Ovary (tissue), 9 donors: Measurements from ENCODE around the gene TSBP1. TPM values are rescaled to one million over a fixed set of nuclear protein-coding genes. Genes with fewer than 3 reads are reported as not detected.
"Not testable (repeated sequence)": the region's sequence is repeated elsewhere in the genome, so short reads cannot be mapped to it uniquely, and the experiment has no call there.

Experiments used
- DNase-seq, 5 donors: peaks; one replicate each; pipeline ENCODE4 v3.0.0-alpha.2; 2019 to 2020
- H3K27ac ChIP-seq, 2 donors: fragments of 200-600 bp; one replicate each; pipeline versions ENCODE4 v1.5.1 to v1.8.0; 2019 to 2022
- H3K27me3 ChIP-seq: fragments of 200-600 bp; one replicate; pipeline ENCODE4 v1.8.0; 2022
- H3K36me3 ChIP-seq: fragments of 200-600 bp; sonication (generic); one replicate; pipeline ENCODE4 v1.5.1; 2019
- H3K4me1 ChIP-seq: one replicate; pipeline ENCODE4 v1.8.1; 2013; ENCODE audit warnings: mild to moderate bottlenecking, moderate library complexity; ENCODE audit not compliant: insufficient read depth
- H3K4me3 ChIP-seq: fragments of 200-600 bp; sonication (generic); one replicate; pipeline ENCODE4 v1.5.1; 2017
- H3K9me3 ChIP-seq, 2 donors: fragments of 200-600 bp in 1 of 2; sonication (generic) in 1 of 2; one replicate each; pipeline versions ENCODE4 v1.5.1 to v1.8.1; 2013 to 2019; ENCODE audit warnings: mild to moderate bottlenecking in 1 of 2, moderate library complexity in 1 of 2
- EP300 ChIP-seq: sonication (generic); formaldehyde crosslinking; IDR thresholded peaks from one replicate; pipeline ENCODE4 v1.6.1; 2017; ENCODE audit warnings: antibody characterized with exemption
- POLR2A ChIP-seq: fragments of 450-650 bp; IDR thresholded peaks from one replicate; pipeline ENCODE4 v1.6.1; 2017; ENCODE audit warnings: antibody characterized with exemption, mild to moderate bottlenecking, moderate library complexity
- WGBS, 3 donors: extraction: QIAGEN DNeasy Blood & Tissue Kit in 1 of 3; methylation state at CpG; one replicate each; pipeline versions ENCODE4 v1.1.5 to v1.1.7; 2013 to 2017; 5-methylcytosine and 5-hydroxymethylcytosine counted together
- intact Hi-C, 4 donors: fragments of 100-400 bp; cut with DNase I; formaldehyde crosslinking; loops; one replicate each; pipeline versions ENCODE4 v1.11.0 to v1.15.1; 2022 to 2023
- polyA plus RNA-seq, 2 donors: library from polyadenylated mRNA; stranded (reverse); fragments of 200-250 nt in 1 of 2; fragments of 350-450 nt in 1 of 2; fragmentation: Illumina TruSeq in 1 of 2; extraction: RNeasy Lipid Tissue Mini Kit (QIAGEN cat#74804) in 1 of 2; gene quantifications; one replicate each; pipeline ENCODE4 v1.2.3, GENCODE V29; 2013 to 2014
- total RNA-seq, 7 donors: library from RNA; depleted of rRNA in 2 of 7; stranded (reverse); fragments of >200 nt in 2 of 7; fragmentation: NEBNext Ultra II Directional in 3 of 7; extraction: Animal tissue kit (Norgen Biotek cat#: 25700) in 3 of 7; gene quantifications; one replicate each; pipeline versions ENCODE4 v1.1.0 to v1.2.4, GENCODE V29; 2016 to 2023
- TF ChIP-seq, protein P1 (sequence below), 3 donors: fragments of 450-650 bp in 2 of 3; fragments of 200-600 bp in 1 of 3; IDR thresholded peaks; one replicate each; pipeline versions ENCODE4 v1.5.1 to v1.8.0; 2016 to 2022; ENCODE audit warnings: antibody characterized with exemption in 3 of 3, mild to moderate bottlenecking in 1 of 3
- donor health status: DM: no; HTN: no; CAD: no; lungs with moderate emphysema.
- donor health status: DM: no; HTN: no; CAD: no.
- donor health status: Bipolar disorder and iron deficiency.
- donor health status: DM: yes; HTN: yes; CAD: no.
- donor health status: DM: no; HTN: no; CAD: no.
- donor health status: DM: yes; HTN: yes; CAD: no.

Gene TSBP1
- total and polyA plus RNA-seq, 9 donors, result not detected

DNA sequence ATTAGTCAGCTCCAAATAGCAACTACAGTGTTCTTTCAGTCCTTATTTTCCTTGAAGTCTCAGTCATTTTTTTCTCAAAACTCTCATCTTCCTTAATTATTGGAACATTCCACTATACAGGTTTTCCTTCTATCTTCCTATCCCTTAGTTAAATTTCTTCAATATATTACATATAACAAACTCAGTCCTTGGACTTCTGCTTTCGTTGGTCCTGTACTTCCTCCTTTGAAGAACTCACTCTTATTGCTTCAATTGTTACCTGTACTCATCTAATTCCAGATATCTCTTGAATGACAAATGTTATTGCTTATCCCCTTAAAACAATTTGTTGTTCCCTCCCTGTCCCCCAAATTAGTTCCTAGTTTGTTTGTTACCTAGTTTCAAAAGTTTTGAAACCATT, 80.2 kb downstream of the TSBP1 start:
- no peak overlapping the region for H3K4me3 ChIP-seq
- no peaks in the 10 kb centered on the region for H3K9me3 ChIP-seq
- no peaks in the 10 kb centered on the region for H3K4me1 ChIP-seq
- 87 to 90% (median 90%) methylated on average over 1 of the region's 1 CpG for WGBS, 3 donors
- no peaks in the 10 kb centered on the region for H3K27me3 ChIP-seq
- DNase-seq, result no peak
- intact Hi-C loops, result no loop called here
- H3K27ac ChIP-seq, result no peak overlapping the region
- TF ChIP-seq, protein P1, sequence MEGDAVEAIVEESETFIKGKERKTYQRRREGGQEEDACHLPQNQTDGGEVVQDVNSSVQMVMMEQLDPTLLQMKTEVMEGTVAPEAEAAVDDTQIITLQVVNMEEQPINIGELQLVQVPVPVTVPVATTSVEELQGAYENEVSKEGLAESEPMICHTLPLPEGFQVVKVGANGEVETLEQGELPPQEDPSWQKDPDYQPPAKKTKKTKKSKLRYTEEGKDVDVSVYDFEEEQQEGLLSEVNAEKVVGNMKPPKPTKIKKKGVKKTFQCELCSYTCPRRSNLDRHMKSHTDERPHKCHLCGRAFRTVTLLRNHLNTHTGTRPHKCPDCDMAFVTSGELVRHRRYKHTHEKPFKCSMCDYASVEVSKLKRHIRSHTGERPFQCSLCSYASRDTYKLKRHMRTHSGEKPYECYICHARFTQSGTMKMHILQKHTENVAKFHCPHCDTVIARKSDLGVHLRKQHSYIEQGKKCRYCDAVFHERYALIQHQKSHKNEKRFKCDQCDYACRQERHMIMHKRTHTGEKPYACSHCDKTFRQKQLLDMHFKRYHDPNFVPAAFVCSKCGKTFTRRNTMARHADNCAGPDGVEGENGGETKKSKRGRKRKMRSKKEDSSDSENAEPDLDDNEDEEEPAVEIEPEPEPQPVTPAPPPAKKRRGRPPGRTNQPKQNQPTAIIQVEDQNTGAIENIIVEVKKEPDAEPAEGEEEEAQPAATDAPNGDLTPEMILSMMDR (IDR thresholded peaks at IDR 0.05), result no peak
- TF ChIP-seq POLR2A (no peak), EP300 (no peak)
- no peaks in the 10 kb centered on the region for H3K36me3 ChIP-seq

DNA sequence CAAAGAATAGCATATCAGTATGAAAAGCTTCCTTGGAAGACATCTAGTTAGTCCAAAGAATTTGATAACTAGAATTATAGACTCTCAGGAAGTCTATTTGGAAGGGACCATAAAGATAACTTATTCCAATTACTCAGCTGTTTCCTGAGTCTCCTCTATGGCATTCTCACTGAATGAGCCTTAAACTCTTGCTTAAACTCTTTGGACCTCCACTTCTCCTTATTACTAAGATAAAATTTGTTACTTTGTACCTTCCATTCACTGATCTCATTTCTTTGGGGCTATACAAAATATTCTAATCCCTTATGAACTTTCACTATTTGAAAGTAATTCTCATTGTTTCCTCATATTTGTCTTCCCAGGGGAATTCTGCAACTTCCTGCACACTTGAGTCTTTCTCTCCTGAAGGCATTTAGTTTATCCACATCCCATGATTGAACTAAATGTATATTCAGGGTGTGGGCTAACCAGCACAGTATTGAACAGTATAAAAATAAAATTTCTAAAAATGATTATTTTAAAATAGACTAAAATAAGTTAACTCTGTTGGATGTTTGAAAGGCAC, 80.7 kb downstream of the TSBP1 start:
- Histone ChIP-seq H3K27ac (no peak overlapping the region), H3K27me3 (no peaks in the 10 kb centered on the region), H3K4me3 (no peak overlapping the region), H3K36me3 (no peaks in the 10 kb centered on the region), H3K4me1 (no peaks in the 10 kb centered on the region), H3K9me3 (no peaks in the 10 kb centered on the region)
- TF ChIP-seq EP300 (no peak), POLR2A (no peak)
- TF ChIP-seq, protein P1 (IDR thresholded peaks at IDR 0.05), result no peak
- DNase-seq, result no peak
- intact Hi-C loops, result no loop called here

- Histone ChIP-seq H3K9me3 (no peaks in the 10 kb centered on the region), H3K36me3 (no peaks in the 10 kb centered on the region), H3K4me1 (no peaks in the 10 kb centered on the region), H3K4me3 (no peak overlapping the region), H3K27me3 (no peaks in the 10 kb centered on the region), H3K27ac (no peak overlapping the region)
- TF ChIP-seq POLR2A, result no peak
- TF ChIP-seq EP300, result no peak
- TF ChIP-seq, protein P1 (IDR thresholded peaks at IDR 0.05), result no peak
- intact Hi-C loops, result no loop called here
- DNase-seq, result no peak
- 46 to 54% (median 50%) methylated on average over 2 of the region's 2 CpGs for WGBS, 3 donors
Measured at GRCh38 chr6:32288426-32288825, 83.3 kb downstream of the TSBP1 start.

DNA sequence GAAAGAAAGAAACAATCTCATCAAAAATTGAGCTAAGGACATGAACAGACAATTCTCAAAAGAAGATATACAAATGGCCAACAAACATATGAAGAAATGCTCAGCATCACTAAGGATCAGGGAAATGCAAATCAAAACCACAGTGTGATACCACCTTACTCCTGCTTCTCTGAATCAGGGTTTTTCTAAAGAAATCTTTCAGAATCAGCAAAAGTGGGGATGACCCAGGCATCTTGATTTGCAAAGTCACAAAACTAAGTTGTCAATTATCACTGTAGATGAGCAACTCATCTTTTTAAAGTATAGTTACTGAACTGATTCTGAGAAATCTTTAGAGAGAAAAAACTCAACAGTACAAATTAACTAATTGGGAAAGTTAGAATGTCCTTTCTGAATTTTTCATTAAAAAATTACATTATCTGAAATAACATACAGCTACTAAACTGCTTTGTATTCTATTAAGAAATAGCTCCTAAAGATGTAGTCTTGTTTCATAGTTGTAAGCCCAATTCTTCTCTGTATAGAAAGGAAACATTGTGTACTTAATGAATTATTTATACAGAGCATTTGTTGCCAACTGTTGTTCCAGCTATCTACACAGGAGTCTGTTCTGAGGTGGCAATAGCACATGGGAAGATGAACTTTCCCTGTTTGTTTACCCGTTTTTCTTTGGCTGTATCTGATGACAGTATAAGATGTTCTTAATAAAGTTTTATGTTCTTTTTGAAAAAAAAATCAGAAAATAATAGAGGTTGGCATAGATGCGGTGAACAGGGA, 97.7 kb downstream of the TSBP1 start:
- intact Hi-C loops, H3K4me1 ChIP-seq, DNase-seq, H3K27me3 ChIP-seq, H3K4me3 ChIP-seq, H3K27ac ChIP-seq, H3K36me3 ChIP-seq, H3K9me3 ChIP-seq: not testable (repeated sequence)
- WGBS, 3 donors, result 95 to 97% (median 96%) methylated on average over 2 of the region's 2 CpGs

DNA sequence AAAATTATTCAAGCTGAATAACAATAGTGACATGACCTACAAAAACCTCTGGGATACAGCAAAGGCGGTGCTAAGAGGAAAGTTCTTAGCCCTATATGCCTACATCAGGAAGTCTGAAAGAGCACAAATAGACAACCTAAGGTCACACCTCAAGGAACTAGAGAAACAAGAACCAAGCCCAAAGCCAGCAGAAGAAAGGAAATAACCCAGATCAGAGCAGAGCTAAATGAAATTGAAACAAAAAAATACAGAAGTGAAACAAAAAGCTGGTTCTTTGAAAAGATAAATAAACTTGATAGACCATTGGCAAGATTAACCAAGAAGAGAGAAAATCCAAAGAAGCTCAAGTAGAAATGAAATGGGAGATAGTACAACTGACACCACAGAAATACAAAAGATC, 100.3 kb downstream of the TSBP1 start:
- no peaks in the 10 kb centered on the region for H3K36me3 ChIP-seq
- no peak overlapping the region for H3K27ac ChIP-seq
- DNase-seq, result no peak
- TF ChIP-seq EP300 (no peak), POLR2A (no peak)
- TF ChIP-seq, protein P1 (IDR thresholded peaks at IDR 0.05), result no peak
- no peak overlapping the region for H3K4me3 ChIP-seq
- H3K9me3 ChIP-seq, result no peaks in the 10 kb centered on the region
- H3K4me1 ChIP-seq, result no peaks in the 10 kb centered on the region
- intact Hi-C loops, result no loop called here
- 76 to 98% (median 97%) methylated on average over 1 of the region's 1 CpG for WGBS, 3 donors
- H3K27me3 ChIP-seq, result no peaks in the 10 kb centered on the region

GRCh38 chr6:32268459-32268858, 103.2 kb downstream of the TSBP1 start:
- H3K9me3 ChIP-seq, H3K27ac ChIP-seq, H3K36me3 ChIP-seq, H3K4me1 ChIP-seq, DNase-seq, H3K27me3 ChIP-seq, intact Hi-C loops, H3K4me3 ChIP-seq: not testable (repeated sequence)
- 93 to 98% (median 93%) methylated on average over 3 of the region's 3 CpGs for WGBS, 3 donors
